Measurements from ENCODE around the gene AAK1. TPM values are rescaled to one million over a fixed set of nuclear protein-coding genes. Genes with fewer than 3 reads are reported as not detected.

The AAK1 gene
- total RNA-seq, 1 experiment from 2014 or later, result 35.6 TPM

DNA sequence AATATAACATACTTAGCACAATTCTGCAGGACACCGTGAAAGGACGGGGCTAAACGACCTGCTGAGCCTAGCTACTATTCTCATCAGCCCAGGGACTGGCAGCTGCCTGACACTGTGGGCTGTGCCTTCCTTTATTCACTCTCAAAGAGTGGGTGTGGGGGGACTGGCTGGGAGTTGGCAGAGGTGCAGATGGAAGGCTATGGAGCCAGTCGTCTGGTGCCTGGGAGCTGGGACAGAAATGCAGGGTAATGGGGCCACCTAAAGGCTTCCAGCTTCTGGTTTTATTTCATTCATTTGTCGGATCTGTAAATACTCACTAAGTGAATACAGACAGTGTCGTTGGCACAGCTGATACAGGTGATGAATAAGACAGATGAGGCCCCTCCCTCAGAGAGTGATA, 150.3 kb downstream of the AAK1 start:
- peak; percentile 60 for ATAC-seq
- Mint-ChIP-seq H3K9me3 (no peaks in the 10 kb centered on the region), H3K27me3 (ENCODE audit: low read depth) (no peaks in the 10 kb centered on the region), H3K4me3 (no peak overlapping the region), H3K4me1 (no peaks in the 10 kb centered on the region), H3K36me3 (peaks cover 3% of the 10 kb centered on the region; the same call in 1 of the 2 replicates), H3K27ac (peak overlapping the region; percentile 49)
- ChIA-PET CTCF (no interaction called here), POLR2A (no interaction called here)
- TF ChIP-seq, protein P1, sequence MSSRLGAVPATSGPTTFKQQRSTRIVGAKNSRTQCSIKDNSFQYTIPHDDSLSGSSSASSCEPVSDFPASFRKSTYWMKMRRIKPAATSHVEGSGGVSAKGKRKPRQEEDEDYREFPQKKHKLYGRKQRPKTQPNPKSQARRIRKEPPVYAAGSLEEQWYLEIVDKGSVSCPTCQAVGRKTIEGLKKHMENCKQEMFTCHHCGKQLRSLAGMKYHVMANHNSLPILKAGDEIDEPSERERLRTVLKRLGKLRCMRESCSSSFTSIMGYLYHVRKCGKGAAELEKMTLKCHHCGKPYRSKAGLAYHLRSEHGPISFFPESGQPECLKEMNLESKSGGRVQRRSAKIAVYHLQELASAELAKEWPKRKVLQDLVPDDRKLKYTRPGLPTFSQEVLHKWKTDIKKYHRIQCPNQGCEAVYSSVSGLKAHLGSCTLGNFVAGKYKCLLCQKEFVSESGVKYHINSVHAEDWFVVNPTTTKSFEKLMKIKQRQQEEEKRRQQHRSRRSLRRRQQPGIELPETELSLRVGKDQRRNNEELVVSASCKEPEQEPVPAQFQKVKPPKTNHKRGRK (CRISPR knock-in tag; IDR thresholded peaks at IDR 0.05; ENCODE audit: borderline replicate concordance), result no peak
- TF ChIP-seq, protein P2, sequence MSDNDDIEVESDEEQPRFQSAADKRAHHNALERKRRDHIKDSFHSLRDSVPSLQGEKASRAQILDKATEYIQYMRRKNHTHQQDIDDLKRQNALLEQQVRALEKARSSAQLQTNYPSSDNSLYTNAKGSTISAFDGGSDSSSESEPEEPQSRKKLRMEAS (CRISPR knock-in tag; IDR thresholded peaks at IDR 0.05), result no peak
- TF ChIP-seq GABPB1 (CRISPR knock-in tag; IDR thresholded peaks at IDR 0.05) (no peak), NR3C1 (CRISPR knock-in tag; conservative IDR thresholded peaks at IDR 0.05; ENCODE audit: low read depth) (no peak), ZNF671 (CRISPR knock-in tag; IDR thresholded peaks at IDR 0.05) (no peak), ESRRA (CRISPR knock-in tag; IDR thresholded peaks at IDR 0.05; ENCODE audit: borderline replicate concordance) (no peak), SMAD3 (CRISPR knock-in tag; IDR thresholded peaks at IDR 0.05; ENCODE audit: borderline replicate concordance) (no peak), NFATC4 (CRISPR knock-in tag; IDR thresholded peaks at IDR 0.05) (no peak)
- TF ChIP-seq, protein P3, sequence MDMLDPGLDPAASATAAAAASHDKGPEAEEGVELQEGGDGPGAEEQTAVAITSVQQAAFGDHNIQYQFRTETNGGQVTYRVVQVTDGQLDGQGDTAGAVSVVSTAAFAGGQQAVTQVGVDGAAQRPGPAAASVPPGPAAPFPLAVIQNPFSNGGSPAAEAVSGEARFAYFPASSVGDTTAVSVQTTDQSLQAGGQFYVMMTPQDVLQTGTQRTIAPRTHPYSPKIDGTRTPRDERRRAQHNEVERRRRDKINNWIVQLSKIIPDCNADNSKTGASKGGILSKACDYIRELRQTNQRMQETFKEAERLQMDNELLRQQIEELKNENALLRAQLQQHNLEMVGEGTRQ (CRISPR knock-in tag; IDR thresholded peaks at IDR 0.05), result no peak
- DNase-seq (ENCODE audit: low spot score), result no peak

DNA sequence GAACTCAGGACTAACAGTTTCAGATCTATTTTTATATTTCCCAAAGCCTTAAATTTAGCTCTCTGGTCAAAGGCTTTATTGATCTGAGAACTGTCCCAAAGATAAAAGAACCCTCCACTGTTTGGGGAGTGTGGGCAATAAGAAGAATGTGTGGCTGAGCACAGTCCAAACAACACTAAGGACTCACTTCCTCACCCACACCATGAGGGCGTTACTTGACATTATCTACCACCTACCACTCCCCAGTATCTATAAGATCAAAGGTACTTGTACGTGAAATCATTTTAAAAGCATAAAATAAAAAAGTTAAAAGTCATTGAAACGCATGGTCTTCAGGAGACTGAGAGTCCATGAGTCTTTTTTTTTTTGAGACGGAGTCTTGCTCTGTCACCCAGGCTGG, 151.7 kb downstream of the AAK1 start:
- POLR2A ChIA-PET, result no interaction called here
- Mint-ChIP-seq H3K9me3 (no peaks in the 10 kb centered on the region), H3K4me1 (no peaks in the 10 kb centered on the region), H3K27me3 (ENCODE audit: low read depth) (no peaks in the 10 kb centered on the region), H3K27ac (peak overlapping the region; percentile 35; the same call in 1 of the 2 replicates), H3K36me3 (peaks cover 3% of the 10 kb centered on the region; the same call in 1 of the 2 replicates), H3K4me3 (no peak overlapping the region)
- TF ChIP-seq ZNF138 (CRISPR knock-in tag; conservative IDR thresholded peaks at IDR 0.05) (no peak), NFE2L1 (CRISPR knock-in tag; IDR thresholded peaks at IDR 0.05) (no peak), KAT7 (CRISPR knock-in tag; IDR thresholded peaks at IDR 0.05; ENCODE audit: borderline replicate concordance) (no peak), CBFB (CRISPR knock-in tag; IDR thresholded peaks at IDR 0.05; ENCODE audit: low read depth) (no peak), GTF2I (CRISPR knock-in tag; conservative IDR thresholded peaks at IDR 0.05) (no peak), ZNF396 (CRISPR knock-in tag; IDR thresholded peaks at IDR 0.05; ENCODE audit: borderline replicate concordance) (no peak), MXD4 (CRISPR knock-in tag; IDR thresholded peaks at IDR 0.05; ENCODE audit: borderline replicate concordance) (no peak), JAZF1 (CRISPR knock-in tag; IDR thresholded peaks at IDR 0.05) (no peak), SP1 (CRISPR knock-in tag; conservative IDR thresholded peaks at IDR 0.05) (no peak), TP53 (CRISPR knock-in tag; IDR thresholded peaks at IDR 0.05) (no peak), HMGA2 (CRISPR knock-in tag; IDR thresholded peaks at IDR 0.05) (no peak), FOXP1 (CRISPR knock-in tag; IDR thresholded peaks at IDR 0.05; ENCODE audit: borderline replicate concordance) (no peak), TEAD4 (CRISPR knock-in tag; IDR thresholded peaks at IDR 0.05) (no peak)
- TF ChIP-seq, protein P4, sequence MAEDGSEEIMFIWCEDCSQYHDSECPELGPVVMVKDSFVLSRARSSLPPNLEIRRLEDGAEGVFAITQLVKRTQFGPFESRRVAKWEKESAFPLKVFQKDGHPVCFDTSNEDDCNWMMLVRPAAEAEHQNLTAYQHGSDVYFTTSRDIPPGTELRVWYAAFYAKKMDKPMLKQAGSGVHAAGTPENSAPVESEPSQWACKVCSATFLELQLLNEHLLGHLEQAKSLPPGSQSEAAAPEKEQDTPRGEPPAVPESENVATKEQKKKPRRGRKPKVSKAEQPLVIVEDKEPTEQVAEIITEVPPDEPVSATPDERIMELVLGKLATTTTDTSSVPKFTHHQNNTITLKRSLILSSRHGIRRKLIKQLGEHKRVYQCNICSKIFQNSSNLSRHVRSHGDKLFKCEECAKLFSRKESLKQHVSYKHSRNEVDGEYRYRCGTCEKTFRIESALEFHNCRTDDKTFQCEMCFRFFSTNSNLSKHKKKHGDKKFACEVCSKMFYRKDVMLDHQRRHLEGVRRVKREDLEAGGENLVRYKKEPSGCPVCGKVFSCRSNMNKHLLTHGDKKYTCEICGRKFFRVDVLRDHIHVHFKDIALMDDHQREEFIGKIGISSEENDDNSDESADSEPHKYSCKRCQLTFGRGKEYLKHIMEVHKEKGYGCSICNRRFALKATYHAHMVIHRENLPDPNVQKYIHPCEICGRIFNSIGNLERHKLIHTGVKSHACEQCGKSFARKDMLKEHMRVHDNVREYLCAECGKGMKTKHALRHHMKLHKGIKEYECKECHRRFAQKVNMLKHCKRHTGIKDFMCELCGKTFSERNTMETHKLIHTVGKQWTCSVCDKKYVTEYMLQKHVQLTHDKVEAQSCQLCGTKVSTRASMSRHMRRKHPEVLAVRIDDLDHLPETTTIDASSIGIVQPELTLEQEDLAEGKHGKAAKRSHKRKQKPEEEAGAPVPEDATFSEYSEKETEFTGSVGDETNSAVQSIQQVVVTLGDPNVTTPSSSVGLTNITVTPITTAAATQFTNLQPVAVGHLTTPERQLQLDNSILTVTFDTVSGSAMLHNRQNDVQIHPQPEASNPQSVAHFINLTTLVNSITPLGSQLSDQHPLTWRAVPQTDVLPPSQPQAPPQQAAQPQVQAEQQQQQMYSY (CRISPR knock-in tag; IDR thresholded peaks at IDR 0.05), result no peak
- TF ChIP-seq, protein P3 (CRISPR knock-in tag; IDR thresholded peaks at IDR 0.05), result no peak
- TF ChIP-seq, protein P5, sequence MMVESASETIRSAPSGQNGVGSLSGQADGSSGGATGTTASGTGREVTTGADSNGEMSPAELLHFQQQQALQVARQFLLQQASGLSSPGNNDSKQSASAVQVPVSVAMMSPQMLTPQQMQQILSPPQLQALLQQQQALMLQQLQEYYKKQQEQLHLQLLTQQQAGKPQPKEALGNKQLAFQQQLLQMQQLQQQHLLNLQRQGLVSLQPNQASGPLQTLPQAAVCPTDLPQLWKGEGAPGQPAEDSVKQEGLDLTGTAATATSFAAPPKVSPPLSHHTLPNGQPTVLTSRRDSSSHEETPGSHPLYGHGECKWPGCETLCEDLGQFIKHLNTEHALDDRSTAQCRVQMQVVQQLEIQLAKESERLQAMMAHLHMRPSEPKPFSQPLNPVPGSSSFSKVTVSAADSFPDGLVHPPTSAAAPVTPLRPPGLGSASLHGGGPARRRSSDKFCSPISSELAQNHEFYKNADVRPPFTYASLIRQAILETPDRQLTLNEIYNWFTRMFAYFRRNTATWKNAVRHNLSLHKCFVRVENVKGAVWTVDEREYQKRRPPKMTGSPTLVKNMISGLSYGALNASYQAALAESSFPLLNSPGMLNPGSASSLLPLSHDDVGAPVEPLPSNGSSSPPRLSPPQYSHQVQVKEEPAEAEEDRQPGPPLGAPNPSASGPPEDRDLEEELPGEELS (CRISPR knock-in tag; IDR thresholded peaks at IDR 0.05), result no peak
- no peak for ATAC-seq
- no peak for DNase-seq (ENCODE audit: low spot score)
- CTCF ChIA-PET, result no interaction called here
